Measurements from ENCODE around the gene ING5.
"Not testable (repeated sequence)": the region's sequence is repeated elsewhere in the genome, so short reads cannot be mapped to it uniquely, and the experiment has no call there.

The ING5 gene

DNA sequence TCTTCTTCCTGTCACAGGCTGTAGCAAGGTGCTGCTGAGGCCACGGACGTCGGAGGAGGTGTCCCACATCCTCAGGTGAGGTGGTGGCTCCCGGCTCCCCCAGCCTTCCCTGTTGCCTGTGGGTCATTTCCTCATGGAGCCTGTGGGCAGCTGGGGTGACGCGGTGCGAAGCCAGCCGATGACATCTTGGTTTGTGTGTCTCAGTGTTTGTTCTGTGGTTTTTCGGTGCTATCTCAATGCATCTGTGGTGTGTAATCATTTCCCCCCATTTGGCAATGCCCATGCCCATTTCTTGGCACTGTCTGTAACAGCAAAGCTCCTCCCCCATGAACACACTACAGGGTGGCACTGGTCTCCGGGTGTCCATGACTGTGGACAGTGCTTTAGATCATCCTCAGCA lies 39.2 kb downstream of the ING5 start:
- DNase-seq, result no peak

DNA sequence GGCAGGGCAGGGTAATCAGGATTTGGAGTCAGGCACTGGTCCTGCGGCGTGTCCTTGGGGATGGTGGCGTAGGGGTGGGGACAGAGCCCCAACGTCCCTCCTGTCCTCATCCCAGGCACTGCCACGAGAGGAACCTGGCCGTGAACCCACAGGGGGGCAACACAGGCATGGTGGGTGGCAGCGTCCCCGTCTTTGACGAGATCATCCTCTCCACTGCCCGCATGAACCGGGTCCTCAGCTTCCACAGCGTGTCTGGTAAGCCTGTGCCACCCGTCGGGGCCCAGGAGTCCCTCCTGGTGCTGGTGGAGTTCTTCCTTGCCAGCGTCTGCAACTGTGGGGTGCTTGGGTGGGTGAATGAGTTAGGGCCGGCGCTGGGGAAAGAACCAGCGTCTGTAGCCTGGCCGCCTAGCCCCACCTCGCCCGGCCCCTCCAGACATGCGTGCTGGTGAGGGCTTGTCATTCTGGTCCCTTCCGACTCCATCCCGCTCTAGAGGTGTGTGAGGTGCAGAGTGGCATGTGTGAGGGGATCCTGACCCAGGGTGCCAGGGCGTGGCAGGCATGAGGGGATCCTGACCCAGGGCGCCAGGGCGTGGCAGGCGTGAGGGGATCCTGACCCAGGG lies 40.6 kb downstream of the ING5 start:
- DNase-seq, result no peak

DNA sequence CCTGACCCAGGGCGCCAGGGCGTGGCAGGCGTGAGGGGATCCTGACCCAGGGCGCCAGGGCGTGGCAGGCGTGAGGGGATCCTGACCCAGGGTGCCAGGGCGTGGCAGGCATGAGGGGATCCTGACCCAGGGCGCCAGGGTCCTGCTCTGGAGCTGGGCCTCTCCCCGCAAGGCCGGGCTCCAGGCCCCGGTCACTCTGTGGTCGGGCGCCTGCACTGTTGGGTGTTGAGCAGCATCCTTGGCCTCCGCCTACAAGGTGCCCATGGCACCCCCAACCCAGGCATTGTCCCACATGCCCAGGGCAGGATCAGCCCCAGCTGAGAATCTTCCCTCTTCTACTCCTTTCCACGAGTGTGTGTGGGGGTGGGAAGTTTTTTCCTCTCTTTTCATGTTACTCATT lies 41.2 kb downstream of the ING5 start:
- not testable (repeated sequence) for DNase-seq

DNA sequence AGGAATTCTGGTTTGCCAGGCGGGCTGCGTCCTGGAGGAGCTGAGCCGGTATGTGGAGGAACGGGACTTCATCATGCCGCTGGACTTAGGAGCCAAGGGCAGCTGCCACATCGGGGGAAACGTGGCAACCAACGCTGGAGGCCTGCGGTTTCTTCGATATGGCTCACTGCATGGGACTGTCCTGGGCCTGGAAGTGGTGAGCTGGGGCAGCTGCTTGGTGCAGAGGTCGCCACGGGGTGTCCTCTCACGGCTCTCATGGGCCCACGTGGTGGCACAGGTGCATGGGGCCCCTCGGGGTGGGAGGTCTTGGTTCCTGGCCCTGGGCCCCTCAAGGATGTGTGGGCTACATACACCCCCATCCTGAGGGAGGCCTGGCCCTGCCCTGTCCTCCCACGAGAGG lies 41.8 kb downstream of the ING5 start:
- no peak for DNase-seq

DNA sequence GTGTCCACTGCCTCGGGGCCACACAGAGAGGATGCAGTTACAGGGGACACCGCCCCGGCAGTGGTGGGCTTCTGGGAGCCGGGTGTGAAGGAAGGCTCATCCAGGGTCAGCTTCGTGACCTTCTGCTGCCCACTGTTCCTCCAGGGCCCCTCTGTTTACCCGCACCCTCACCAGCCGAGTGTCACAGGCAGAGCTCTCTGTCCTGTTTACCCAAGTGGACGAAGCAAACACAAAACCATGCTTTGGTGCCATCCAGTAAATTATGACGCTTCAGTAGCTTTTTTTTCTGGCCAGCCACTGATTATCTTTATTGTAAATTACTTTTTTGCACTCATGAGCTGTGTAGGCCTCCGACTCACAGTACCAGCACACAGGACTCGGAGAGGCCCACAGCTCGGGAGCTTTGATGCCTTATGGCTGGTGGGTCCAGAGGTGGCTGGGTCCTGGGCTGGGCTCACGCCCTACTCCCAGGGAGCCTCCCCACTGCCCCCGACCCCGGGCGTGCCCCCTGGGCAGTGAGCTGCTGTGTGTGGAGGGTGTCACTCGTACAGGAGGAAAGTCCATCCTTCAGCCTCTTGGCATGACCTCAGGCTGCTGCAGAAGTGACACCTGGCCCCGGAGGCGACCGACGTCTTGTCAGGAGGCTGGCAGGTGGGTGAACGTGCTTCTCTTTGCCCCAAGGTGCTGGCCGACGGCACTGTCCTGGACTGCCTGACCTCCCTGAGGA lies 42.4 kb downstream of the ING5 start:
- DNase-seq, result no peak

DNA sequence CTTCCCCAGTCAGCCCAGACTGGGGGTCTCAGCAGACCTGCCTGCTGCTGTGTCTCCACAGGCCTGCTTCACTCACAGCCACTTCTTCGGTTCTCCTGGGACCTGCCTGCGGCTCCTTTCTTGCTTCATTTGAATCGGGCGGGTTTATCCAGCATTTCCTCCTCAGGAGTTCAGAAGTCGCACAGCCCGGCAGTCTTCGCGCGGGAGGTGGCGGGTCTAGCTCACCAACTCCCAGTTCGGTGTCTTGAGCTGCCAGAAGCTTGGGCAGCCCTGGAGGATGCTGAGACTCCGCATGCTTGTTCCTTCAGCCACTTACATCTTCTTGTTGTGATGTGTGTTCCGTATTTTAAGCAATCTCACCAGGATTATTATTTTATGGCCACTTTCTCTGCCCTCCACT lies 43.4 kb downstream of the ING5 start:
- no peak for DNase-seq

DNA sequence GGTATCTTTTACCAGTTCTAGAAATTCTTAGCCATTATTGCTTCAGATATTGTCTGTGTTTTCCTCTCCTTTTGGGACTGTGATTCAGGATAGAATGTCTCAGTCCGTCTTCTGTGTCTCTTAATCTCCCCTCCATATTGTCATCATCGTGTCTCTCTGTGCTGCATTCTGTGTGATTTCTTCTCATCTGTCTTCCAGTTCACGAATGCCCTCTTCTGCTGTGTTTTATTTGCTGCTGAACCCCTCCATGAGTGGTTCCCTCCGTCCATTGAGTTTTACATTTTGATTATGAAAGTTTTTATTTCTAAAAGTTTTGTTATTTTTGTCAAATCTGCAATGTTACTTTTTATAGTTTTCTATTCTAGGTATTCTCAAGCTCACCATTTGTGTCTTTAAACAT lies 44.2 kb downstream of the ING5 start:
- no peak for DNase-seq

DNA sequence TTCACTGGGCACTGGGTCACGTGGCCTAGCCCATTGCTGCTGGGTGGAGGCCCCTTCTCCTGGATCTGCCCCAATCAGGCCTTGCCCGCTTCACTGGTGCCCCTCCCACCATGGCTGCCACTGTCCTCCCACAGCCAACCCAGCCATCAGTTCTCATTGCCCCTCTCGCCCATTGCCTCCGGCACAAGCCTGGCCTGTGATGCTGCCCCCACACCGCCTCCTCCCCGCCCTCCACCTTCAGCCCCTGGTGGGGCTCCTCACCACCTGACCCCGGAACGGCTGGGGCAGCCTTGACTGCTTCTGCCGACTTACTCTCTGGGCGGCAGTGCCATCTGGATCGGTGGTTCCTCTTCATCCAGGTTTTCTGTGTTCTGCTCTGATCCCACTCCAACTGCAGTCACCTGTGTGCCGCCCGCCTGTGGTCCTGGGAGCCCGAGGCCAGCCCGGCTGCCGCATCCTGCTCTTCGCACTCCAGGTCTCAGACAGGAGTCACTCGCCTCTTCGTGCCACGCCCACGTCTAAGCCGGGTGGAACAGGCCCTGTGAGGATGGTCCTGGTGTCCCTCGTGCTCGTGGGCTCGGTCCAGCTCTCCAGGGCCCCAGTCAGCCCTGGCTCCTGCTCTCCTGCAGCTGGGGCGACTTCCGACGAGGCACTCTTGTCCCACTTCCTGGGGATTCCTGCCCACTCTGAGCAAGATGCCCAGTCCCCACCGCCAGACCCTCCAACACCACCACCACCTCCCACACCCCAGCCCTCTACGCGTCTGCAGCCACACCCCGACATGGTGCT lies 46.8 kb downstream of the ING5 start:
- no peak for DNase-seq

DNA sequence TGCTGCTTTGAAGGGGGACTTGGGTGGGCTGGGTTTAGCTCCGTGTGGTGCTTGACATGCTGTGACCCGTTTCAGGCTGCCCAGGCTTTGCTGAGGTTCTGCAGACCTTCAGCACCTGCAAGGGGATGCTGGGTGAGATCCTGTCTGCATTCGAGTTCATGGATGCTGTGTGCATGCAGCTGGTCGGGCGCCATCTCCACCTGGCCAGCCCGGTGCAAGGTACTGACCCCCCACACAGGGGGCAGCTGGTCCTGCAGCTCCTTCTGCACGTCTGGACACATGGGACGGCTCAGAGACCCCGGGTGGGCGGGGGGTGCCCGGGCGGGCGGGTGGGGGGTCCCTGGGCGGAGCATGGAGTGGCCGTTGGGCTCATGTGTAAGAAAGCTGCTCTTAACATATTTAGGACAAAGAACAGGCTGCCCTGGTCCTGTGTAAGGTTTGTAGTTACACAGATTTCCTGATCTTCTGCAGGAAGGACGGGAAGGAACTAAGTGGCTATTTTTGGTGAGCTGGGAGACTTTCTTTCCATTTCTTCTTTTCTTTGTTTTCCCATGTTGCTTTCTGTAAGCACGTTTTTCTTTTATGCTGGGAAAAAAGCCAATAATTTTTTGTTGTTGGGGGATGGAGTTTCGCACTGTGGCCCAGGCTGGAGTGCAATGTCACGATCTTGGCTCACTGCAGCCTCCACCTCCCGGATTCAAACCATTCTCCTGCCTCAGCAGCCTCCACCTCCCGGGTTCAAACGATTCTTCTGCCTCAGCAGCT lies 48.4 kb downstream of the ING5 start:
- no peak for DNase-seq

DNA sequence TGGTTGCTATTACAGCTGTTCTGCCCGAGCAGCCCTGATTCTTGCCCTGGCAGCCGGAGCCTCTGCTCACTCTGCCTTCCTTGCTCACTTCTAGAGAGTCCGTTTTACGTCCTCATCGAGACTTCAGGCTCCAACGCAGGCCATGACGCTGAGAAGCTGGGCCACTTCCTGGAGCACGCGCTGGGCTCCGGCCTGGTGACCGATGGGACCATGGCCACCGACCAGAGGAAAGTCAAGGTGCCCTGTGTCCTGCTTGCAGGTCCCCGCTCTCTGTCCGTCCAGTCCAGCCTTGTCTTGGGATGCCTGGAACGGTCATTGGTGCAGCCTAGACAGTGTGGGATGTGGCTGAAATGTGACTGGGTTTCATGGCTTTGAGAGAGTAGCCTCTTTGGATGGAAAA lies 49.3 kb downstream of the ING5 start:
- no peak for DNase-seq

DNA sequence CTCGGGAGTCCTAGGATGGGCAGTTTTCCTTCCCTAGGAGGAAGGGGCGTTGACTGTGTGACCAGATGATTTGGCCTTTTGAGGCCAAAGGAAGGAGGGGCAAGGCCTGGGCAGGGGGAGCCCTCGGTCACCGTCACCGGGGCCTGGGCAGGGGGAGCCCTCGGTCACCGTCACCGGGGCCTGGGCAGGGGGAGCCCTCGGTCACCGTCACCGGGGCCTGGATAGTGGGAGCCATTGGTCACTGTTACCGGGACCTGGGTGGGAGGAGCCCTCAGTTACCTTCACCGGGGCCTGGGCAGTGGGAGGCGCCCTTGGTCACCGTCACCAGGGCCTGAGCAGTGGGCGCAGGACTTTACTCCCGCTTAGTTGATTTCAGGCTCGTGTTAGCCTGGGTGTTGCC lies 49.9 kb downstream of the ING5 start:
- no peak for DNase-seq

DNA sequence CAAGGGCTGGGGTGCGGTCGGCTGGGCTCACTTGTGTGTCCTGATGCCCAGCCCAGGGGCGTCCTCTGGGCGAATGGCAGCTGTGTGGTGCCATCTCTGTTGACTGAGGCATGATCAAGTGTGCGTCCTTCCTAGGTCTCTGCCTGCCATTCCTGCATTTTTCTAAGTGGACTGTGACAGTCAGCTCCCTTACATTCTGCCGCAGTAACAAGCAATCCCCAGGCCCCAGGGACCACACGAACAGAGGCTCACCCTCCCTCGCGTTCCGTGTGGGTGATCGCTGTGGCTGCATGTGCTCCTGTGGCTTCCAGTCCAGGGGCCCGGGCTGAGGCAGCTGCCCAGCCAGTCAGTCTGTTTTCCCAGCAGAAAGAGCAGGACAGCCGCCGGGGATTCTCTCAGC lies 50.4 kb downstream of the ING5 start:
- no peak for DNase-seq

DNA sequence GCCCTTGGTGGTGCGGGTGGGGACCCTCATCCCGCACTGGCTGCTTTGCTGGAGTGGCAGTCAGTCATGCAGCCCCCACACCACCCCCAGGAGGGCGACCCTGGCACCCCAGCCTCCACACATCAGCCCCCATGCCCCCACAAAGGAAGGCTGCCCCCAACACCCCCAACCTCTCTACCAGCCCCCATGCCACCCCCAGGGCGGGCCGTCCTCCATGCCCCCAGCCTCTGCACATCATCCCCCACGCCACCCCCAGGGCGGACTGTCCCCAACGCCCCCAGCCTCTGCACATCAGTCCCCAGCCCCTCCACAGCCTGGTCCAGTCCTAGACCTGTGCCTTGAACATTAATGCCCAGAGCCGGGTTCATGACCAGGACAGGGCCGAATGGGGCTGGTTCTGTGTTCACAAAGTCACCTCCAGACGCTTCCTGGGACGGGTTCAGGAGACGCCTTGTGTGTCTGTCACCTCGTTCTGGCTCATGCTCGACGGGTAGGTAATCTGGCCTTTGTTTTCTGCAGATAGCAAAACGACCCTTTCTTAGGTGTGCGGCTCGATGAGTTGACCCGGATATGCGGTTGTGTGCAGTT lies 50.9 kb downstream of the ING5 start:
- no peak for DNase-seq

DNA sequence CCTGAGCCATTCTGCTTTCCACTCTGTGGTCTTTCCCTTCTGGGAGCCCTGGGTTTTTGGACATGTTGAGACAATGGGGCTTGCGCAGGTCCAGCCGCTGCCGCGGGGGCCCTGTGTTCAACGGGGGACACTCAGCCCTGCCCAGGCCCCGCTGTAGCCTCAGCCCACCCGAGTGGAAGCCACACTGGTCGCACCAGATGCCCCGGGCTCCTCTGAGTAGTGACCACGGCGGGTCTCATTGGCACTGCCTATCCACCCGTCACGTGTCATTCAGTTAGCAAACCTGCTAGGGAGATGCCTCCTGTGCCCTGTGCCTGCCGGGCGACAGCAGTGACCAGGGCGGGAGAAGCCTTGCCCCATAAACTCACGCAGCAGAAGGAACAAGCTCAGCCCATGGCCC lies 51.7 kb downstream of the ING5 start:
- no peak for DNase-seq

DNA sequence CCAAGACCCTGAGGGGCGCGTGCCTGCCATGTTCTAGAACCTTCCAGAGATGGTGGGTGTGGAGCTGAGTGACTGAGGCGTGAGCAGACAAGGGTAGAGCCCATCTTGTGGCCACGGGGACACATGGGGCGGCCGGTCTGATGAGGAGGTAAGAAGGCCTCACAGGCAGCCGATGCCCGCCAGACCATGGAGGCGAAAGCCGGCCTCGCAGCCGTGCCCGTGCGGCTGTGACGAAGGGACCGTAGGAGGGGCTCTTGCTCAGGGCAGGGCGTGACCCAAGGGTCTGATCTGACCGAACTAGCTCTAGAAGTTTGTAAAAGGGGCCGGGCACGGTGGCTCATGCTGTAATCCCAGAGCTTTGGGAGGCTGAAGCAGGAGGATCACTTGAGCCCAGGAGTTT lies 52.2 kb downstream of the ING5 start:
- no peak for DNase-seq

DNA sequence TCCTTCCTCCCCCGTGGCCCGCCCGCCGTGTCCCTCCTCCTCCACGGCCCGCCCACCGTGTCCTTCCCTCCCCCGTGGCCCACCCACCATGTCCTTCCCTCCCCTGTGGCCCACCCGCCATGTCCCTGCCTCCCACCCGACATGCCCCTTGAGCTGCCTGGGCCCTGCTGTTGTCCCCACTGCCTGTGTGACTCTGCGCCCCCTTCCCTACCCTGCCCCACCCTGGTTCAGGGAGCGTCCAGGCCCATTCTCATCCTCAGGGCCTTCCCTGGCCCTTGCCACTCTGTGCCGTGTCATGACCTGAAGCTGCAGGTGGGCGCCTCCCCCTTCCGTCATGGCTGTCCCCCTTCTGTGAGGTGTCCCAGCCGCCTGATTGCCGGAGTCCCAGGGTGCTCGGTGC lies 53.3 kb downstream of the ING5 start:
- no peak for DNase-seq

DNA sequence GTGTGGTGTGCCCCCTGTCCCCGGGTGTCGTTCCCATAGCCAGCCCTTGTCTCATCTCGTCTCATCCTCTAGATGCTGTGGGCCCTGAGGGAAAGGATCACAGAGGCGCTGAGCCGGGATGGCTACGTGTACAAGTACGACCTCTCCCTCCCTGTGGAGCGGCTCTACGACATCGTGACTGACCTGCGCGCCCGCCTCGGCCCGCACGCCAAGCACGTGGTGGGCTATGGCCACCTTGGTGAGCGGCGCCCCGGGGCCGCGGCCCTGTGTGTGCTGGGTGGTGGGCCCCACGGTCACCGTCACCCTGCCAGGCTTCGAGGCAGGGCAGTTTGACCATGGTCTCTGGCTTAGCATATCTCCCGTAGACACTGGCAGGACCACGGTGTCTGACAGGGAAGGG lies 53.9 kb downstream of the ING5 start:
- DNase-seq, result no peak

DNA sequence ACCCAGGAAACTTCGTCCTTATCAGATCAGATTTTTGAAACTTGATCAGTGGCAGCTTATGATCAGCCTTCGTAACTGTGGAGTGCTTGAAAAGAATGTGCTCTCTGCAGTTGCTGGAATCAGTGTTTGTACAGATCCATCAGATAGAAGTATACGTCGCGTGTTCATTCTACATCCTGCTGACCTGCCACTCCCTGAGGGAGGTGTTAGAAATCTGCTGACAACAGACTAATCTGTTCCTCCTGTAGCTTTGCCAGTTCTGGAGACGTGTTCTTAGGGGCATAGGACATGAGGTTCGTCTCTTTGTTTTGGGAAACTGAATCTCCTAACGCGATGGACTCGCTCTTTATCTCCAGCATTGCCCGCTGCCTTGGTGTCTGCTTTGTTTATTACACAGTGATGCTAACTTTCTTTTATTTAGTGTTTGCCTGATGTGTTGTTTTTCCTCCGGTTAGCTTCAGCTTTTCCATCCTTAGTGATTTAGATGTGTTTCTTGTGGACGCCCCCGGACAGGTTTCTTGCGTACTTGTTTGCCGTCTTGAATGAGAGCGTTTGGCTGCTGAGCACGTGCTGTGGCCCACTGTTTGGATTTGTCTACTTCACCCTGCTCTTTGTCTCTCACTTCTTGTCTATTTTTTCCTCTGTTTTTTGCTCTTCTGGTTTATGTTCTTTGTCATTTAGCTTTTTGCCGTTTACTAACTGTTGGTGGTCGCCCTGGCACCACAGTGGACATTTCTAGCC lies 57.4 kb downstream of the ING5 start:
- DNase-seq, result no peak

DNA sequence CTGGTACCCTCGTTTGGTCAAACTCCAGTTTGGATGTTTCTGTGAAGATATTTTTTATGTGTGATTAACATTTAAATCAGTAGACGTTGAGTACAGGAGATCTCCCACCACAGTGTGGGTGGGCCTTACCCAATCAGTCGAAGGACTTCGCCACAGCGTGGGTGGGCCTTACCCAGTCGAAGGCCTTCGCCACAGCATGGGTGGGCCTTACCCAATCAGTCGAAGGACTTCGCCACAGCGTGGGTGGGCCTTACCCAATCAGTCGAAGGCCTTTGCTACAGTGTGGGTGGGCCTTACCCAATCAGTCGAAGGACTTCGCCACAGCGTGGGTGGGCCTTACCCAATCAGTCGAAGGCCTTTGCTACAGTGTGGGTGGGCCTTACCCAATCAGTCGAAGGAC lies 58.1 kb downstream of the ING5 start:
- not testable (repeated sequence) for DNase-seq

DNA sequence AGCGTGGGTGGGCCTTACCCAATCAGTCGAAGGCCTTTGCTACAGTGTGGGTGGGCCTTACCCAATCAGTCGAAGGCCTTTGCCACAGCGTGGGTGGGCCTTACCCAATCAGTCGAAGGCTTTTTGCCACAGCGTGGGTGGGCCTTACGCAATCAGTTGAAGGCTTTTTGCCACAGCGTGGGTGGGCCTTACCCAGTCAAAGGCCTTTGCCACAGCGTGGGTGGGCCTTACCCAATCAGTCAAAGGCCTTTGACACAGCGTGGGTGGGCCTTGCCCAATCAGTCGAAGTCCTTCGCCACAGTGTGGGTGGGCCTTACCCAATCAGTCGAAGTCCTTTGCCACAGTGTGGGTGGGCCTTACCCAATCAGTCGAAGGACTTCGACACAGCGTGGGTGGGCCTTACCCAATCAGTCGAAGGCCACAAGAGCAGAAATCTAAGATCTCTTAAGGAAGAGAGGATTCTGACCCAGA lies 58.5 kb downstream of the ING5 start:
- DNase-seq, result no peak

DNA sequence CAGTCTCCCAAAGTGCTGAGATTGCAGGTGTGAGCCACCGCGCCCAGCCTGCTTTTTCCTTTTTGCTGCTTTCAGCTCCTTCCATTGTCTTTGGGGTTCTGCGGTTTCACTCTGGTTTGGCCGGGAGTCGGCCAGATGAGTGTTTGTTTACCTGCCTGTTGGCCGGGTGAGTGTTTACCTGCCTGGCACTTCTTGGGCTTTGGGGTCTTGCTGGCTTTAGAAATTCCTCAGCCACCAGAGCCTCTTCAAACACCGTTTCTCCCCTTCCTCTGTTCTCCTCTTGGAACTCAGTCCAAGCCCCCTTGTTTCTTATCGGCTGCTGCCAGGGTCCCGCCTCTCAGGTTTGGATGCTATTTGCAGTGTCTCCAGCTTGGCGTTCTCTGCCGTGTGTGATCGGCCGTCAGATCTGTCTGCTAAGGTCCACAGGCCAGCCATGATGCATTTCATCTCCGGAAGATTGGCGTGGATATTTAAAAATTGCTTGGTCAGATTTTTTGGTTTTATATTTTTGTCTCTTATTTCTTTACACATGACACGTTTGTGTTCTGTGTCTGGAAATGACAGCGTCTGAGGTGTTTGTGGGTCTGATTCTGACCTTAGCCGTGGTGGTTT lies 60.6 kb downstream of the ING5 start:
- DNase-seq, result no peak

DNA sequence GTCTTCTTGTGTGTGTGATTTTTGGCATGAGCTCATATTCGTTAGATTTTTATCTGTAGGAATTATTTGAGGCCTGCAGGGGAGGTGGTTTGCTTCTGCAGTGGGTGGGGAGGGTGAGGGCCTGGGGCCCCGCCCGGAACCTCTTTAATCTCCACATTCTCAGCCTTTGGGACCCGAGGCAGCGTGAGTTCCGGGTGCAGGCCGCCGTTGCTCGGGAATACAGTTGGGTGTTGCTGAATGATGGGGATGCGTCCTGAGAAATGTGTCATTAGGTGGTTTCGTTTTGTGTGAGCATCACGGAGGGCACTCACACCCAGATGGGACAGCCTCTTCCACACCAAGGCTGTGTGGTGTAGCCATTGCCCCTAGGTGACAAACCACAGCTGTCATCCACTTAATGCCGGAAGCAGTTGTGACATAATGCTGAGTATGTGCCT lies 61.1 kb downstream of the ING5 start:
- no peak for DNase-seq

Data from NCI-H1436 treated with DMSO at 0.1 percent for 48 hours (cell line).